K562 (cell line): ENCODE results near the gene FTH1. TPM values are rescaled to one million over a fixed set of nuclear protein-coding genes. Genes with fewer than 3 reads are reported as not detected.

Experiments
- ELK1 ChIP-seq: sonication (generic); formaldehyde crosslinking; IDR thresholded peaks from 2 replicates; pipeline ENCODE4 v1.8.1; 2022; ENCODE audit warnings: missing genetic modification reagents
- EP300 ChIP-seq: IDR thresholded peaks from 2 replicates; pipeline ENCODE4 v1.6.1; 2012; ENCODE audit warnings: low read length, improper control_type of control experiment
- PHTF2 ChIP-seq: fragments of 250-450 bp; sonication (Bioruptor Pico); IDR thresholded peaks from 2 replicates; pipeline ENCODE4 v1.5.0; 2021; ENCODE audit warnings: mild to moderate bottlenecking
- PRPF4 ChIP-seq: fragments of 200-400 bp; formaldehyde crosslinking; IDR thresholded peaks from one replicate; pipeline ENCODE4 v1.6.1; 2017; ENCODE audit warnings: low read length, low read depth, mild to moderate bottlenecking; ENCODE audit not compliant: insufficient read depth, poor library complexity, severe bottlenecking
- U2AF2 ChIP-seq: fragments of 200-400 bp; formaldehyde crosslinking; optimal IDR thresholded peaks from 2 replicates; pipeline ENCODE3; 2017; ENCODE audit warnings: low read depth, mild to moderate bottlenecking, low read length
- ZBTB1 ChIP-seq: sonication (generic); formaldehyde crosslinking; IDR thresholded peaks from 2 replicates; pipeline ENCODE4 v1.8.1; 2023; ENCODE audit warnings: missing genetic modification reagents, low read depth, mild to moderate bottlenecking, borderline replicate concordance
- ZBTB40 ChIP-seq, 2 experiments: fragments of 450-650 bp in 1 of 2; sonication (generic) in 1 of 2; formaldehyde crosslinking in 1 of 2; IDR thresholded peaks; 2 replicates each; pipeline versions ENCODE4 v1.7.1 to v1.9.0; 2016 to 2022; ENCODE audit warnings: inconsistent platforms in 1 of 2, mild to moderate bottlenecking in 1 of 2, missing genetic modification reagents in 1 of 2
- polyA plus RNA-seq, 8 experiments: library from polyadenylated mRNA; depleted of rRNA in 4 of 8; stranded (reverse) in 5 of 8; unstranded in 3 of 8; fragments of >200 nt; fragmentation: Nextera tagmentation in 2 of 8; fragmentation: Illumina TruSeq in 1 of 8; extraction: Ambion mirVana in 2 of 8; extraction: Trizol in 1 of 8; gene quantifications; 2 replicates each; pipeline versions ENCODE4 v1.2.1 to v1.2.3, GENCODE V29; 2011 to 2014; ENCODE audit warnings: inconsistent platforms in 1 of 8, missing spikeins in 1 of 8
- total RNA-seq, 7 experiments: library from RNA; depleted of rRNA in 6 of 7; stranded (reverse); fragments of >200 nt in 6 of 7; fragmentation: Illumina TruSeq in 2 of 7; extraction: Trizol in 2 of 7; gene quantifications; 2 replicates each; pipeline versions ENCODE4 v1.2.1 to v1.2.3, GENCODE V29; 2011 to 2021; ENCODE audit warnings: low replicate concordance in 1 of 7

Gene FTH1
- total and polyA plus RNA-seq, 9 of the 15 experiments (the other 6 are each of a cell fraction or from before 2014, with no cell fraction given) = 370 to 3,146 (median 802) TPM

- TF ChIP-seq ELK1 (CRISPR knock-in tag) (no peak), ZBTB40 (IDR thresholded peaks at IDR 0.05) (no peak), ZBTB40 (CRISPR knock-in tag; IDR thresholded peaks at IDR 0.05) (no peak), U2AF2 (no peak), PRPF4 (no peak), ZBTB1 (no peak), PHTF2 (CRISPR knock-in tag) (no peak), EP300 (peak; percentile 92)
Observed at GRCh38 chr11:61966734-61967115, 709 bp downstream of the FTH1 start (continued).
